PC-9 (cell line): ENCODE measurements around the gene ASTN2.

Experiments
- EZH2 ChIP-seq: fragments of 200-600 bp; sonication (generic); IDR thresholded peaks from 2 replicates; pipeline ENCODE4 v1.8.0; 2017; ENCODE audit warnings: antibody characterized with exemption, low read depth
- TF ChIP-seq, protein P1 (sequence below): fragments of 200-600 bp; sonication (generic); conservative IDR thresholded peaks from 2 replicates; pipeline ENCODE4 v1.6.1; 2017; ENCODE audit warnings: mixed run types, antibody characterized with exemption, mild to moderate bottlenecking, moderate library complexity

DNA sequence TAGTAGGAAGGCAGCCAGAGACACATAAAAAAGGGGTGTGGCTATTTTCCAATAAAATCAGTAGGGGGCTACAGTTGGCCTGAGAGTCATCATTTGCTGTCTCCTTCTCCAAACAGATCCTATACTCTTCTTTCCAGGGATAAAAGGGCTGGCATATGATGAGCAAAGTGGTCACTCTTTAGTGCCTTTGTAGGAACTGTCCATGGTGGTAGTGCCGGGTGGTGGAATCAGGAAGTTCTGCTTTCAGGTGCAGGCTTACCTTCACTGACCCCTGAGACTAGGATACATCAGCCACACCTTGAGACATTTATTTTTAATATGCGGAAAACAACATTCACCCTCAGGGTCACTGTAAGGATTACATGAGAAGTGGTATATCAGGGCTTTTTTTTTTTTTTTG is 80.8 kb downstream of the ASTN2 start:
- TF ChIP-seq, protein P1, sequence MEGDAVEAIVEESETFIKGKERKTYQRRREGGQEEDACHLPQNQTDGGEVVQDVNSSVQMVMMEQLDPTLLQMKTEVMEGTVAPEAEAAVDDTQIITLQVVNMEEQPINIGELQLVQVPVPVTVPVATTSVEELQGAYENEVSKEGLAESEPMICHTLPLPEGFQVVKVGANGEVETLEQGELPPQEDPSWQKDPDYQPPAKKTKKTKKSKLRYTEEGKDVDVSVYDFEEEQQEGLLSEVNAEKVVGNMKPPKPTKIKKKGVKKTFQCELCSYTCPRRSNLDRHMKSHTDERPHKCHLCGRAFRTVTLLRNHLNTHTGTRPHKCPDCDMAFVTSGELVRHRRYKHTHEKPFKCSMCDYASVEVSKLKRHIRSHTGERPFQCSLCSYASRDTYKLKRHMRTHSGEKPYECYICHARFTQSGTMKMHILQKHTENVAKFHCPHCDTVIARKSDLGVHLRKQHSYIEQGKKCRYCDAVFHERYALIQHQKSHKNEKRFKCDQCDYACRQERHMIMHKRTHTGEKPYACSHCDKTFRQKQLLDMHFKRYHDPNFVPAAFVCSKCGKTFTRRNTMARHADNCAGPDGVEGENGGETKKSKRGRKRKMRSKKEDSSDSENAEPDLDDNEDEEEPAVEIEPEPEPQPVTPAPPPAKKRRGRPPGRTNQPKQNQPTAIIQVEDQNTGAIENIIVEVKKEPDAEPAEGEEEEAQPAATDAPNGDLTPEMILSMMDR, result no peak
- TF ChIP-seq EZH2, result no peak
